Middle frontal gyrus (tissue), 1 donor: ENCODE data around the gene ZNF519.

Experiments
- DNase-seq: peaks from one replicate; pipeline ENCODE4 v3.0.0-alpha.2; 2015; ENCODE audit warnings: low spot score; ENCODE audit errors: extremely low spot score

The ZNF519 gene

GRCh38 chr18:14098428-14098827, 33.8 kb downstream of the ZNF519 start:
- DNase-seq = no peak

DNA sequence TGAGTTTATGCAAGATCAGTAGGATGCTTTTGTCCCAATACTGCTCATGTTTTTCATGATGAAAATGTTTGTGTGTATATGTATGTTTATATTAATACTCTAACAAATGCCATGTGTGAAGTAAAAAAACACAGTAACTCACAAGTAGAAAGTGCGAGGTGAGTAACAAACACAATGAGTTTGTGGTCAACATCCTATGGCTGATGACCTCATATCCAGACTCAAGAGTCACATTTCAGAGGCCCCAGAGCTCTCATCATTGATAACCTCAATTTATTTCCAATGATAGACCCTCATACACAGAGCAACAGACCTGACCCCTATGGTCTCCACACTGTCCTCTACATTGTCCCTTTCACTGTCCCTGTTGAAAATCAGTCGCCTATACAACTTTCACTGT, 34.5 kb downstream of the ZNF519 start:
- no peak for DNase-seq

DNA sequence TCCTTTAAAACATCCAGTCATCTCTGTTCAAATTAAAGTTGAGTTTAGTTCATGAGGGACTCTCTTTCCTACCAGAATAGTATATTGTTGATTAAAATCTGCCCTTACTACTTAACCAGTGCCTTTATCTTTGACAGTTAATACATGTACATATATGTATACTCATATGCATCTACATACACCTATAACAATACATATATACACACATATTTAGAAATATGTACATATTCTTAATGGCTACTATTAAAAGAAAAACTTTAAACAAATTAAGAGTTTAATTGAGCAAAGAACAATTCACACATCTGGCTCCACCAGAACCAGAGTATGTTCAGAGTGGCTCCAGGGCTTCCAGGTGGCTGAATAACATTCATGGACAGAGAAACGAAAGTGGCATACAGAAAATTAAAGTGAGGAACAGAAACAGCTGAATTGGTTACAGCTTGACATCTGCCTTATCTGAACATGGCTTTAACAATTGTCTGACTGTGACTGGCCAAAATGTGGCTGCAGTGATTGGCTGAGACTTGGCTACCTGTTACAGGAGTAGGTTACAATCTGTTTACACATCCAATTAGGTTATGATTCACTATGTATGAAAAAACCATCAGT, 38.8 kb downstream of the ZNF519 start:
- no peak for DNase-seq

DNA sequence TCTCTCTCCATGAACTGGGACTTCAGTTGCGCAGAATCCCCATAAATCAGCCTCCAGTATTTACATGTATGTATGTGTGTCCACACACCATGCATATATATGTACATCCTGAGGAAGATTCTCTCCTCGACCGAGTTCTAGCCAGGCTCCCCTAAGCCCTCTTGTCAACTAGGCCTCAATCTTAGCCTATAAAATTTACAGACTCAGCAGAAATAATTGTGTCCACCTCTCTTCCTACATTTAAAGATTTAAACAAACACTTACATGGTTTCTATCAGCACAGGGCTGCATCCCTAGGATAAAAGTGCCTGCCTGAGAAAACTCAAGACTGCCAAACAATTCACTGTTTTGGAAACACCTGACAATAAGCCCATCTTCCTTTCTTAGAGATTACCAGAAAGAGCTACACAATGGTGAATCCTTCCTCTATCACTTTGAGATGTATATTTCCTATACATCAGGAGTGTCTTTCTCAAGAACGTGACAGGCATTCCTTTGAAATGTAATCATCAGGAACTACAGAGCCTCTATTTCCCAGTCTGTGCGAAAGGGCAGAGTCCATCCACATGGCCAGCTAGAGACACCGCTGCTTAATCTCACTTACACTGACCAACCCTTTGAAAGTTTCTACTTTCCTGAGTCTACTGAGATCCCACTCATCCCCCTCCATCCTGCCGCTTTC, 39.5 kb downstream of the ZNF519 start:
- DNase-seq = no peak

DNA sequence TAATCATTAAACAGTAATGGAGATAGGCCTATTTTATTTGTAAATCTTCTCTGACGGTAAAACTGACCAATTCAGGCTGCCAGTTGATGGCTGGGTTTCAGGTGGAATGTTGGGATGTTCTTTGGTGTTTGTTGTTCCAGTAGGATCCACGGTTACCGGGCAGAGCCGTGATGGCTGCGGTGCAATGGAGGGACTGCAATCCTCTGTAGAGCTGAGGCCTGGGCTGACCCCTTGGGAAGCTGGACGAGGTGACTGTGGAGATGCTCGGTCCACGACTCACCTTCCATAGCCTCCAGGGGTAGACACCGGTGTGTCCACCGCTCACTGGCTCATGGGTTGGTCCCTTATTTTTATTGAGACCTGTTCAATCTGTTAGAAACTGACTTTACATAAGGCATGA, 42.5 kb downstream of the ZNF519 start:
- DNase-seq = no peak

GRCh38 chr18:14089191-14089590, 43.0 kb downstream of the ZNF519 start:
- DNase-seq = no peak

- no peak for DNase-seq
Observed at GRCh38 chr18:14086458-14087231, 45.6 kb downstream of the ZNF519 start.

- DNase-seq = no peak
Observed at GRCh38 chr18:14085770-14086457, 46.3 kb downstream of the ZNF519 start.

- DNase-seq = no peak
Observed at GRCh38 chr18:14075196-14075595, 57.0 kb downstream of the ZNF519 start.

DNA sequence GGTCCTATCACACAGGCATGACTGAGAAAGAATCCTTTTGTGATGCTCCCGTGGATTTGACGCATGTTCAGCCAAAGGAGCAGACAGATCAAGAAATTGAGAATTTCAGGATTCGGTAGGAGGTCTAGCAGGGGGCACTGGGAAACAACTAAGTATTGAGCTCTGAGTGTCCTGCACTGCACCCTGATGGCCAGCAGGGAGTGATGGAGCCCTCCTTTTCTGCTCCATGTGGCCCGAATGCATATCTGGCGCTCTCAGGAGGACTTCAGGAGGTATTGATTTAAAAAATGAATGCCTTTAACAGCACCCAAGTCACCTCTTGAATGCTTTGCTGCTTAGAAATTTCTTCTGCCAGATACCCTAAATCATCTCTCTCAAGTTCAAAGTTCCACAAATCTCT, 58.0 kb downstream of the ZNF519 start:
- DNase-seq = no peak

DNA sequence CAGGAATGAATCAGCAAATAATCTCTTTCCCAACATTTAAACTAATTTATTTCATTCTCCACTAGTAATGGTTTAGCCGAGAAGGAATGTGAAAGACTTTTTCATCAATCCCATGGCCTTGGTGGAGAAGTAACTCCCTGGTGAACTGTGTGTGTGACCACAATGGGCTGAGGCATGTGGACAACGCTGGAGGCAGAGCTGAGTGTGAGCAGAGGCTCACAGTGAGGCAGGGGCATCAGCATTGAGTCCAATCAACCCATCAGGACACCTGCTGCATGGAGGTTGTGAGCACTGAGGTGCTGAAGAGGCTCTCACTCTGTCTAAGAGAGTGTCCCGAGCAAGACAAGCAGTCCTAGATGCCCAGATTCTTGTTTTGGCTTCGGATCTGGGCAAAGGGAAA, 78.6 kb downstream of the ZNF519 start:
- DNase-seq = no peak
